K562 (cell line): ENCODE data around the gene STK25. TPM values are rescaled to one million over a fixed set of nuclear protein-coding genes. Genes with fewer than 3 reads are reported as not detected.

Experiments used
- L3MBTL2 ChIP-seq: fragments of 450-650 bp; IDR thresholded peaks from 2 replicates; pipeline ENCODE4 v1.6.1; 2016; ENCODE audit warnings: mild to moderate bottlenecking, moderate library complexity
- RAD51 ChIP-seq: fragments of 450-650 bp; IDR thresholded peaks from 2 replicates; pipeline ENCODE4 v1.7.1; 2016; ENCODE audit warnings: low read depth, mild to moderate bottlenecking, borderline replicate concordance
- RFX7 ChIP-seq: fragments of 250-450 bp; sonication (Bioruptor Pico); IDR thresholded peaks from 2 replicates; pipeline ENCODE4 v1.5.1; 2021; ENCODE audit warnings: mild to moderate bottlenecking
- polyA plus RNA-seq, 8 experiments: library from polyadenylated mRNA; depleted of rRNA in 4 of 8; stranded (reverse) in 5 of 8; unstranded in 3 of 8; fragments of >200 nt; fragmentation: Nextera tagmentation in 2 of 8; fragmentation: Illumina TruSeq in 1 of 8; extraction: Ambion mirVana in 2 of 8; extraction: Trizol in 1 of 8; gene quantifications; 2 replicates each; pipeline versions ENCODE4 v1.2.1 to v1.2.3, GENCODE V29; 2011 to 2014; ENCODE audit warnings: inconsistent platforms in 1 of 8, missing spikeins in 1 of 8
- total RNA-seq, 7 experiments: library from RNA; depleted of rRNA in 6 of 7; stranded (reverse); fragments of >200 nt in 6 of 7; fragmentation: Illumina TruSeq in 2 of 7; extraction: Trizol in 2 of 7; gene quantifications; 2 replicates each; pipeline versions ENCODE4 v1.2.1 to v1.2.3, GENCODE V29; 2011 to 2021; ENCODE audit warnings: low replicate concordance in 1 of 7
- TF ChIP-seq, protein P1 (sequence below): fragments of 450-650 bp; IDR thresholded peaks from 2 replicates; pipeline ENCODE4 v1.6.1; 2018; ENCODE audit not compliant: partially characterized antibody
- TF ChIP-seq, protein P2 (sequence below): sonication (generic); formaldehyde crosslinking; IDR thresholded peaks from 2 replicates; pipeline ENCODE4 v1.5.0; 2020; ENCODE audit warnings: missing genetic modification reagents

Gene STK25
- total and polyA plus RNA-seq, 9 of the 15 experiments (the other 6 are each of a cell fraction or from before 2014, with no cell fraction given): 5.4 to 177 (median 116) TPM

DNA sequence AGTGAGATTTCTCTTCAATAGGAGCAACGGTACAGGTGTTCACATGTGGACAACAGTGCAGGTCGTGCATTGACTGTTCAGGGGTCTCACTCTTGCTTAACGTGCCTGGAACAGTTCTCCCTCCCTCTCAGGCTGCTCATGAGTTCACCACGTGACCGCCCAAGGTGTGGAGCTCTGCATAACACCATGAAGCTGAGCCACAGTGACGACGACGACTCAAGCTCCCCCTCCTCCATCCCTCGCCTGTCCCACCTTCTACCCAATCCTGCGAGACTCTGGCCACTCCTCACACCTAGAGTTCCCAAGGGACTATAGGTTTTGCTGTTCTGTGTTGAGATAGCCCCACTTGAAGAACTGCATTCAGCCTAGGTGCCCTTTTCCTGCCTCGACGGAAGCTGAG, 42.8 kb downstream of the STK25 start (continued):
- TF ChIP-seq, protein P1, sequence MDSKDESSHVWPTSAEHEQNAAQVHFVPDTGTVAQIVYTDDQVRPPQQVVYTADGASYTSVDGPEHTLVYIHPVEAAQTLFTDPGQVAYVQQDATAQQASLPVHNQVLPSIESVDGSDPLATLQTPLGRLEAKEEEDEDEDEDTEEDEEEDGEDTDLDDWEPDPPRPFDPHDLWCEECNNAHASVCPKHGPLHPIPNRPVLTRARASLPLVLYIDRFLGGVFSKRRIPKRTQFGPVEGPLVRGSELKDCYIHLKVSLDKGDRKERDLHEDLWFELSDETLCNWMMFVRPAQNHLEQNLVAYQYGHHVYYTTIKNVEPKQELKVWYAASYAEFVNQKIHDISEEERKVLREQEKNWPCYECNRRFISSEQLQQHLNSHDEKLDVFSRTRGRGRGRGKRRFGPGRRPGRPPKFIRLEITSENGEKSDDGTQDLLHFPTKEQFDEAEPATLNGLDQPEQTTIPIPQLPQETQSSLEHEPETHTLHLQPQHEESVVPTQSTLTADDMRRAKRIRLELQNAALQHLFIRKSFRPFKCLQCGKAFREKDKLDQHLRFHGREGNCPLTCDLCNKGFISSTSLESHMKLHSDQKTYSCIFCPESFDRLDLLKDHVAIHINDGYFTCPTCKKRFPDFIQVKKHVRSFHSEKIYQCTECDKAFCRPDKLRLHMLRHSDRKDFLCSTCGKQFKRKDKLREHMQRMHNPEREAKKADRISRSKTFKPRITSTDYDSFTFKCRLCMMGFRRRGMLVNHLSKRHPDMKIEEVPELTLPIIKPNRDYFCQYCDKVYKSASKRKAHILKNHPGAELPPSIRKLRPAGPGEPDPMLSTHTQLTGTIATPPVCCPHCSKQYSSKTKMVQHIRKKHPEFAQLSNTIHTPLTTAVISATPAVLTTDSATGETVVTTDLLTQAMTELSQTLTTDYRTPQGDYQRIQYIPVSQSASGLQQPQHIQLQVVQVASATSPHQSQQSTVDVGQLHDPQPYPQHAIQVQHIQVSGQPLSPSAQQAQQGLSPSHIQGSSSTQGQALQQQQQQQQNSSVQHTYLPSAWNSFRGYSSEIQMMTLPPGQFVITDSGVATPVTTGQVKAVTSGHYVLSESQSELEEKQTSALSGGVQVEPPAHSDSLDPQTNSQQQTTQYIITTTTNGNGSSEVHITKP: no peak
- TF ChIP-seq L3MBTL2: peak; percentile 45; the same call in 1 of the 2 replicates
- TF ChIP-seq, protein P2, sequence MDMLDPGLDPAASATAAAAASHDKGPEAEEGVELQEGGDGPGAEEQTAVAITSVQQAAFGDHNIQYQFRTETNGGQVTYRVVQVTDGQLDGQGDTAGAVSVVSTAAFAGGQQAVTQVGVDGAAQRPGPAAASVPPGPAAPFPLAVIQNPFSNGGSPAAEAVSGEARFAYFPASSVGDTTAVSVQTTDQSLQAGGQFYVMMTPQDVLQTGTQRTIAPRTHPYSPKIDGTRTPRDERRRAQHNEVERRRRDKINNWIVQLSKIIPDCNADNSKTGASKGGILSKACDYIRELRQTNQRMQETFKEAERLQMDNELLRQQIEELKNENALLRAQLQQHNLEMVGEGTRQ (CRISPR knock-in tag): peak; percentile 35; the same call in 1 of the 2 replicates
- TF ChIP-seq RAD51: 0 out of 2 replicates have a peak, but pooled peaks have one; percentile 29
- no peak for TF ChIP-seq RFX7 (CRISPR knock-in tag)
